ENCODE measurements around the gene BSPRY.

The BSPRY gene

DNA sequence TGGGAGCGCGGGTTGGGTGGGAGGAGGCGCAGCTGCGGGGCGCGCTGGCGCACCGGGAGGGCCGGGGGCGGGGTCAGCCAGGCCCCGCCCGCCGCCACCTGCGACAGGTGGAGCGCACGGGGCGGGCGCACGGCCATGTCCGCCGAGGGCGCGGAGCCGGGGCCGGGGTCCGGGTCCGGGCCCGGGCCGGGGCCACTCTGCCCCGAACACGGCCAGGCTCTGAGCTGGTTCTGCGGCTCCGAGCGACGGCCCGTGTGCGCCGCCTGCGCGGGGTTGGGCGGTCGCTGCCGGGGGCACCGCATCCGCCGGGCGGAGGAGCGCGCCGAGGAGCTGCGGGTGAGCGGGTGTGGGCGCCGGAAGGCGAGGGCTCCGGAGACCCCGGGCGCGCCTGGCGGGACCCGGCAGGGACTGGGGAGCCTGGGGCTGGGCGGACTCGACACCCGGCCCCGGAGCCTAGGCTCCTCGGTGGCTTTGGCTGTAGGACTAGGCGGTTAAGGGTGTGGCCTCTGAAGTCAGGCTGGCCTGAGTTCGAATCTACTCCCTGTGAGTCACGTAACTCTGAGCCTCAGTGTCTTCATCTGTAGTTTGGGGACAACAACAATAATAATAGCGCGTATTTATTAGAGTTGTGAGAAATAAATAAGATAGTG, at the start of gene BSPRY:
Gene BSPRY (plus strand): TSS at position 97 of the 650 bp plus-strand sequence. CDS start 39 bp downstream, at position 136.
- DNase-seq (ENCODE audit: low read depth), result no peak

DNA sequence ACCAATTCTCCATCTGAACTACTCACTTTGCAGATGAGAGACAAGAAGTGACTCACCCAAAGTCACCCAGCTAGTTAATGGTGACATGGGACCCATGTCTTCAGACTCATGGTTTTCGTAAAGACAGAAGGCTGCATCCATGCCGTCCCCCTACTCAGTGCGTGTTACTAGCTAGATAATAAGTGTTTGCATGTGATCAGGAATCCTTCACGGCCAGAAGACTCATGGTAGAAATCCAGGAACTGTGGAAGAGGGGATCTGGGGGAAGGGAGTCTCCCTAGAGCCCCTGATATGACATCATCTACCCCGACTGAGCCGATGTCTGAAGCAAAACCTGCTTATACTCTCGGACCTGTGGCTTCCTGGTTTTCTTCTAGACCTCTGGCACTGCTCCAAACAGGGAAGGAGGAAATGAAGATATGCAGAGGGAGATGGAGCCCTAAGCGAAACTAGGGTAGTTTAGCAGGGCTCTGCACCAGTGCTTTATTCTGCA, 49.5 kb upstream of the BSPRY start:
- DNase-seq (ENCODE audit: low read depth), result no peak

GRCh38 chr9:113301548-113301947, 47.8 kb upstream of the BSPRY start:
- no peak for DNase-seq (ENCODE audit: low read depth)

GRCh38 chr9:113302792-113303418, 46.4 kb upstream of the BSPRY start, which contains the start of gene RNF183:
Gene RNF183, minus strand, starts transcription at chr9:113303376. Its CDS starts 5,192 bp downstream, at chr9:113298184.
- no peak for DNase-seq (ENCODE audit: low read depth)

- DNase-seq (ENCODE audit: low read depth), result no peak
Measured at GRCh38 chr9:113306566-113306965, 42.8 kb upstream of the BSPRY start.

DNA sequence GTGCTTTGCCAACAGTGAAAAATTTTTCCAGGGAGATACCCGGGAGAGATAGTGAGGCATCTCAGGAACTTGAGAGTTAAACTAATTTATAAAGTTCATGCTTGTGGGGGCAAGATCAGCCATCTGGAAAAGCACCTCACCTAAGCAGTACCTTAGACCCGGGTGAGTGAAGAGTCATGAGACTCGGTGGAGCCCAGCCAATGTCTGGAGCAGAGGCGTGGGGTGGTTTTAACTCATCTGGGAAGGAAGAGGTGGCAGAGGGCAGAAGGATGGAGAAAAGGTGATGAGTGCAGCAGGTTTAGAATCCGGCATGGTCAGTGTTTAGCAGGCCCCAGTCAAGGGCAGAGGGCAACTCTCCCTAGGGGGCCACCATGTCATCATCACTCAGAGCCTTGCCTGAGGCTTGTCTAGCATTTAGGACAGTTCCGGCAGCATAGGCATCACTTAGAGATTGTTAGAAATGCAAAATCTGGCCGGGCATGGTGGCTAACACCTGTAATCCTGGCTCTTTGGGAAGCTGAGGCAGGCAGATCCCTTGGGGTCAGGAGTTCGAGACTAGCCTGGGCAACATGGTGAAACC, 41.9 kb upstream of the BSPRY start:
- DNase-seq (ENCODE audit: low read depth), result no peak

- peak; percentile 39 for DNase-seq (ENCODE audit: low read depth)
Measured at GRCh38 chr9:113309204-113309813, 40.0 kb upstream of the BSPRY start.

- no peak for DNase-seq (ENCODE audit: low read depth)
Measured at GRCh38 chr9:113310538-113310937, 38.8 kb upstream of the BSPRY start.

DNA sequence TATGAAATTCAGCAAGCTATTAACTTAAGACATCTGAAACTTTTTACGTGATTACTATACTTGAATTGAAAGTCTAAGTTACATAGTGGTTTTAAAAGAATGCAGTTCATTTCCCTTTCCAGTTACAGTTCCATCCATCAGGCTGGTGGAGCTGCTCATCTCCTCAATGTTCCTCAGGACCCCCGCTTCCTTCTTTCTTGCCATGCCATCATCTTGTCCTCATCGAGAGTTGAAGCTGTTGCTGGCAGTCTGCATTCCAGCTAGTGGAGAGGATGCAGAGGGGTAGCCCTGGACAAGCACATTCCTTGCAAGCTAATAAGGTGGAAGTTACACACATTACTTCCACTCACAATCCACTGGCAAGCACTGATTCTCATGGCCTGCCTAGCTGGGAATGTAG, 37.4 kb upstream of the BSPRY start:
- peak; percentile 29 for DNase-seq (ENCODE audit: low read depth)

- DNase-seq (ENCODE audit: low read depth), result no peak
Measured at GRCh38 chr9:113313261-113313660, 36.1 kb upstream of the BSPRY start.

DNA sequence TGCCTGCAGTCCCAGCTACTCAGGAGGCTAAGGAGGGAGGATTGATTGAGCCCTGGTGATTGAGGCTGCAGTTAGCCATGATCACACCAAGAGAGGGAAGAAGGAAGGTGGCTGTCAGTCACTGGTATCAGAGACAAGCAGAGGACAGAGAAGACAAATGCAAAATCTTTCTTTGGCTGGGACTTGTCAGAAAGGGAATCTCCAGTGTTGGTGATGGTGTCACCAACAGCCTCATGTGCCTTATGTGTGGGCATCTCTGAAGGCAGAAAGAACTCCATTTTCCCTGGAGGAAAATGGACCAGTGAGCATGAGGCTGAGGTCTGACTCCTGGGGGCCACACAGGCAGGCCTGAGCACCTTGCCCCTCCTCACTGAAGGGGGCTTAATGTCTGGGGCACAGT, 34.1 kb upstream of the BSPRY start:
- no peak for DNase-seq (ENCODE audit: low read depth)

DNA sequence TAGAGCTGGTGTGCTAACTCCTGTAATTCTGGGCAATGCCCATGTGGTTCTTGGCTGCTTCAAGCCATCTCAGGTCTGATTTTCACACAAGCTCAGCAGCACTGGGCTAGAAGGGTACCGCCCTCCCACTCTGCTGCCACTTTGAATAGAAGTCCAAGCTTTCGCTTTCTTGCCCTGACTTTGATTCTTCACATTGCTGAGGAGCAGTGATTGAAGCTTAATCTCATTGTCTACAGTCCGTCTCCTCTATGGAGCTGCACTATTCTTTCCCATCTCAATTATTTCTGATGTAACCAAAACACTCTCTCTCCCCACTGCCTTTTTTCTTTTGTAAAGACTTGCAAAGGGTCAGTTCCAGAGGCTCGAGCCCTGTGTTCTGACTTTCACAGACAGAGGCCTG, 33.3 kb upstream of the BSPRY start:
- no peak for DNase-seq (ENCODE audit: low read depth)

DNA sequence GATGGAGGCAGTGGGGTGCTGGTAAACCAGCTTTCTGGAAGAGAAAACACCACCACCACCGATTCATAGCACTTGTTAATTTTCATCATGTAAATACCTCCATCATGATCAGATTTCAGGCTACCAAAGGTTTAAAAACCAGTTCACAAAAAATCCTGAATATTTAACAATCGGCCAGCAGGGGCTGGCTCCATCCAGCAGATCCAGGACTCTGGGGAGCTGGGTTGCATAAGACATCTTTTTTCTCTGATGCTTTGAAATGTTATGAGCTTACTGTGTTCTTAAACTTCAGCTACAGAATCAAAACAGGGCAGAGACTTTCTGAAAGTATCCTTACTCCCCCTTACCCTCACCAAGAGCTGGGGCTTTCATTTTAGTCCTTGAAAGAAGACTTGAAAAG, 31.6 kb upstream of the BSPRY start:
- DNase-seq (ENCODE audit: low read depth), result peak; percentile 39

- DNase-seq (ENCODE audit: low read depth), result no peak
Measured at GRCh38 chr9:113319054-113319453, 30.3 kb upstream of the BSPRY start.

GRCh38 chr9:113320051-113320450, 29.3 kb upstream of the BSPRY start:
- no peak for DNase-seq (ENCODE audit: low read depth)

DNA sequence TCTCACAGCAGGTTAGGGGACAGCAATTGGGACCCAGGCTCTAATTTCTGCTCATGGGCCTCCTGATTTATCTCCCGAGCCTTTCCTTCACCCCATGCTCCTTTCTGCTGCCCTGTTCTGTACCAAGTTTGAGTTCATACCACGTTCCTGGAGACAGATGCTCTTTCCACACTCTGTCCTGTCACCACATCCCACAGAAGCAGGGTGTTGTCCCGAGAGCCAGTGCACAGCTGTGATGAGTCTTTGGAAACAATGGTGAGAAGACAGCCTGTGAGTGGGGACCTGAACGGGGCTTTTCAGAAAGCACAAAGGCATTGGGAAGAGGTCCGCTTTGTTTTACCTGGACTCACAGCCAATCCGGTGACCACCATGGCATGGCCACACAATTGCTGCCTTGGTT, 26.7 kb upstream of the BSPRY start:
- DNase-seq (ENCODE audit: low read depth), result no peak

DNA sequence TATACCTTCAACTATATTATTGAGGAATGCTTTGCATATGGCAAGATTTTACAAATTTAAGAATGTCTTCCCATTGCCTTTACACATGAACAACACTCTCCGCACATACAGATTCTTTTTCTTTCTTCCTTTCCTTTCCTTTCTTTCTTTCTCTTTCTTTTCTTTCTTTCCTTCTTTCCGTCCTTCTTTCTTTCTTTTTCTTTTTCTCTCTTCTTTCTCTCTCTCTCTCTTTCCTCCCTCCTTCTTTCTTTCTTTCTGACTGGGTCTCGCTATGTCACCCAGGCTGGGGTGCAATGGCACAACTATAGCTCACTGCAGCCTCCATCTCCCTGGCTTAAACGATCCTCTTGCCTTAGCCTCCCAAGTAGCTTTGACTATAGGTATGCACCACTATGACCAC, 23.1 kb upstream of the BSPRY start:
- DNase-seq (ENCODE audit: low read depth), result no peak

- no peak for DNase-seq (ENCODE audit: low read depth)
Measured at GRCh38 chr9:113328045-113328782, 21.1 kb upstream of the BSPRY start.

- DNase-seq (ENCODE audit: low read depth), result no peak
Measured at GRCh38 chr9:113331780-113332179, 17.6 kb upstream of the BSPRY start.

DNA sequence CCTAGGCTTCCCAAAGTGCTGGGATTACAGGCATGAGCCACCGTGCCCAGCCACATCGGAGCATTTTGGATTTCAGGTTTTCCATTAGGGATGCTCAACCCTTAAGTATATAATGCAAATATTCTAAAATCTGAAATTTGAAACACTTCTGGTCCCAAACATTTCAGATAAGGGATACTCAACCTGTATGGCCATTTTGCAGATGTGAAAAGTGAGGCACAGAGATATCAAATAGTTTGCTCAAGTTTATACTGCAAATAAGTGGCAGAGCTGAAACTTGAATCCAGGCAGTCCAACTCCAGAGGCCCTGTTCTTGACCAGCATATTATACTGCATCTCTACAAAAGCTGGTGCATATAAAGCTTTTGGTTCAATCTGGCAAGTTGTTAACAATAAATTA, 11.6 kb upstream of the BSPRY start:
- no peak for DNase-seq (ENCODE audit: low read depth)

DNA sequence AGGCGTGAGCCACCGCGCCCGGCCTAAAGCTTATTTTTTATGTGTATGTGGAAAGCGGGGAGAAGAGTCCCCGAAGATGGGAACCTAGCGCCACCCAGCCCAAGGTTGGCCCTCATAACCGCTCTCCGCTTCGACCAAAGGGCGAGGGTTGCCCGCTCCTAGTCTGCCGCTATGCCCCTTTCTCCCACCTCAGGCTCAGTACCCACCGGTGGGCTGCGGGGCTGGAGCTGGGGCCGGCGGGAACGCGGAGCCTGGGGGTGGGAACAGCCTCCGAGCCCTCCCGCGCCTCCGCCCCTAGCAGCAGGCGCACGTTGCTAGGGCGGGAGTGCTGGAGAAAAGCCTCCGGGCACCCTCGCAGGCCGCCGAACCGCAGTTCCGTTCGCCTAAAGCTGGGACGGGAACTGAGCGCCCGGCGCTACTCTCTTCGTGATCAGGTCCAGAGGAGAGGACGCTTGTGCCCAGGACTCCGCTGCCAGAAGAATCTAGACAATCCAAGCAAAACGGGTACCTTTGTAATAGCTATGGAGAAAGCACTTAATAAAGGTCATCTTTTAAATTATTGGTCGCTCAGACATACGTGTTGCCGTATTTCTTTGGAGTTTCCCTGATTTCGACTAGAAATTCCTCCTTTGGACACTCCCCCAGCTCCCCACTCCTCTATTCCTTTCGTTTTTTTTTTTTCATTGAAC, 9.2 kb upstream of the BSPRY start, which contains the start of gene WDR31:
Gene WDR31 (minus strand): TSS at position 265 of the 689 bp plus-strand sequence. CDS start 8,253 bp downstream, outside the sequence.
- peak; percentile 91 for DNase-seq (ENCODE audit: low read depth)

Data from fibroblast of gingiva (primary cell).